ENCODE data around the gene OR1M1.

OR1M1 gene

GRCh38 chr19:9126900-9127405 lies 40.1 kb downstream of the OR1M1 start, which contains the start of gene OR7G3:
Gene OR7G3 (minus strand): TSS chr19:9126950. CDS start chr19:9126950, 0 bp downstream.
- TF ChIP-seq EZH2phosphoT487 (IDR thresholded peaks at IDR 0.05; ENCODE audit: low read length) = no peak
- TF ChIP-seq EZH2 (optimal IDR thresholded peaks at IDR 0.05; ENCODE audit: low read depth, low read length) = no peak
- TF ChIP-seq CTCF (IDR thresholded peaks at IDR 0.05; ENCODE audit: low read length) = no peak
- Histone ChIP-seq H3K27ac (ENCODE audit: low read length) (no peak within 1 kb of the TSS), H3K27me3 (replicated peaks; ENCODE audit: insufficient read depth, low read length) (peaks cover 11% of the 10 kb centered on the region), H3K9ac (ENCODE audit: low read length) (no peak within 1 kb of the TSS), H3K79me2 (ENCODE audit: low read length) (no peaks in the 10 kb centered on the region), H3K9me2 (replicated peaks; ENCODE audit: insufficient read depth, low read length) (no peaks in the 10 kb centered on the region), H3F3A (ENCODE audit: insufficient read depth, low read length) (no peaks in the 10 kb centered on the region), H3K4me2 (ENCODE audit: low read depth, low read length) (no peak within 1 kb of the TSS), H3K9me3 (replicated peaks; ENCODE audit: insufficient read depth, low read length) (no peaks in the 10 kb centered on the region), H3K4me3 (ENCODE audit: low read length) (no peak within 1 kb of the TSS), H3K36me3 (replicated peaks; ENCODE audit: insufficient read depth, low read length) (no peaks in the 10 kb centered on the region), H4K20me1 (ENCODE audit: insufficient read depth, low read length) (no peaks in the 10 kb centered on the region), H2AFZ (ENCODE audit: low read length) (no peak within 1 kb of the TSS), H3K4me1 (ENCODE audit: low read length) (no peaks in the 10 kb centered on the region)
- no peak for DNase-seq

GRCh38 chr19:9128171-9128570 lies 41.3 kb downstream of the OR1M1 start:
- H3F3A ChIP-seq (ENCODE audit: insufficient read depth, low read length) = no peaks in the 10 kb centered on the region
- no peak overlapping the region for H3K9ac ChIP-seq (ENCODE audit: low read length)
- H3K4me2 ChIP-seq (ENCODE audit: low read depth, low read length) = no peak overlapping the region
- no peaks in the 10 kb centered on the region for H3K4me1 ChIP-seq (ENCODE audit: low read length)
- H3K4me3 ChIP-seq (ENCODE audit: low read length) = no peak overlapping the region
- H3K79me2 ChIP-seq (ENCODE audit: low read length) = no peaks in the 10 kb centered on the region
- H3K9me3 ChIP-seq (replicated peaks; ENCODE audit: insufficient read depth, low read length) = no peaks in the 10 kb centered on the region
- peaks cover 9% of the 10 kb centered on the region for H3K27me3 ChIP-seq (replicated peaks; ENCODE audit: insufficient read depth, low read length)
- H3K36me3 ChIP-seq (replicated peaks; ENCODE audit: insufficient read depth, low read length) = no peaks in the 10 kb centered on the region
- H2AFZ ChIP-seq (ENCODE audit: low read length) = no peak overlapping the region
- DNase-seq = no peak
- TF ChIP-seq CTCF (IDR thresholded peaks at IDR 0.05; ENCODE audit: low read length) (no peak), EZH2phosphoT487 (IDR thresholded peaks at IDR 0.05; ENCODE audit: low read length) (no peak), EZH2 (optimal IDR thresholded peaks at IDR 0.05; ENCODE audit: low read depth, low read length) (no peak)
- H3K9me2 ChIP-seq (replicated peaks; ENCODE audit: insufficient read depth, low read length) = no peaks in the 10 kb centered on the region
- H4K20me1 ChIP-seq (ENCODE audit: insufficient read depth, low read length) = no peaks in the 10 kb centered on the region
- no peak overlapping the region for H3K27ac ChIP-seq (ENCODE audit: low read length)

- H3F3A ChIP-seq (ENCODE audit: insufficient read depth, low read length) = no peaks in the 10 kb centered on the region
- DNase-seq = no peak
Observed at GRCh38 chr19:9130965-9131364, 44.1 kb downstream of the OR1M1 start.

More at GRCh38 chr19:9130965-9131364, 44.1 kb downstream of the OR1M1 start:
- H3K27me3 ChIP-seq (replicated peaks; ENCODE audit: insufficient read depth, low read length) = peaks cover 14% of the 10 kb centered on the region
- no peak overlapping the region for H3K4me3 ChIP-seq (ENCODE audit: low read length)
- no peaks in the 10 kb centered on the region for H3K79me2 ChIP-seq (ENCODE audit: low read length)
- no peaks in the 10 kb centered on the region for H3K9me3 ChIP-seq (replicated peaks; ENCODE audit: insufficient read depth, low read length)
- H3K27ac ChIP-seq (ENCODE audit: low read length) = no peak overlapping the region
- no peaks in the 10 kb centered on the region for H3K9me2 ChIP-seq (replicated peaks; ENCODE audit: insufficient read depth, low read length)
- H3K4me1 ChIP-seq (ENCODE audit: low read length) = no peaks in the 10 kb centered on the region
- no peaks in the 10 kb centered on the region for H3K36me3 ChIP-seq (replicated peaks; ENCODE audit: insufficient read depth, low read length)
- no peak overlapping the region for H2AFZ ChIP-seq (ENCODE audit: low read length)
- TF ChIP-seq CTCF (IDR thresholded peaks at IDR 0.05; ENCODE audit: low read length) (no peak), EZH2phosphoT487 (IDR thresholded peaks at IDR 0.05; ENCODE audit: low read length) (no peak), EZH2 (optimal IDR thresholded peaks at IDR 0.05; ENCODE audit: low read depth, low read length) (no peak)
- H3K4me2 ChIP-seq (ENCODE audit: low read depth, low read length) = no peak overlapping the region
- H3K9ac ChIP-seq (ENCODE audit: low read length) = no peak overlapping the region
- H4K20me1 ChIP-seq (ENCODE audit: insufficient read depth, low read length) = no peaks in the 10 kb centered on the region

Measured in MM.1S (cell line).